HK-2 (cell line): Measurements from ENCODE around the gene PAPOLG.

ENCODE experiments used
- DNase-seq: peaks from one replicate; pipeline ENCODE4 v3.0.0-alpha.2; 2018; ENCODE audit not compliant: unreplicated experiment

PAPOLG gene

GRCh38 chr2:60756097-60757087, at the start of gene PAPOLG:
Gene PAPOLG (plus strand): TSS chr2:60756268. CDS start chr2:60756479, 211 bp downstream.
- DNase-seq, result peak; percentile 90

GRCh38 chr2:60707750-60708371, 48.2 kb upstream of the PAPOLG start:
- no peak for DNase-seq

GRCh38 chr2:60708630-60709320, 47.3 kb upstream of the PAPOLG start:
- DNase-seq, result no peak

- DNase-seq, result no peak
Measured at GRCh38 chr2:60710707-60711106, 45.4 kb upstream of the PAPOLG start.

- DNase-seq, result no peak
Measured at GRCh38 chr2:60715561-60715960, 40.5 kb upstream of the PAPOLG start.

- DNase-seq, result no peak
Measured at GRCh38 chr2:60717691-60718090, 38.4 kb upstream of the PAPOLG start.

- no peak for DNase-seq
Measured at GRCh38 chr2:60719331-60719730, 36.7 kb upstream of the PAPOLG start.

GRCh38 chr2:60725466-60725865, 30.6 kb upstream of the PAPOLG start:
- no peak for DNase-seq

- DNase-seq, result no peak
Measured at GRCh38 chr2:60728855-60729254, 27.2 kb upstream of the PAPOLG start.

GRCh38 chr2:60735496-60736250, 20.4 kb upstream of the PAPOLG start:
- DNase-seq, result no peak

GRCh38 chr2:60738679-60739078, 17.4 kb upstream of the PAPOLG start:
- no peak for DNase-seq

- no peak for DNase-seq
Measured at GRCh38 chr2:60739156-60739555, 16.9 kb upstream of the PAPOLG start.

GRCh38 chr2:60741576-60741975, 14.5 kb upstream of the PAPOLG start:
- DNase-seq, result no peak

- no peak for DNase-seq
Measured at GRCh38 chr2:60742419-60742818, 13.6 kb upstream of the PAPOLG start.

- no peak for DNase-seq
Measured at GRCh38 chr2:60745330-60745729, 10.7 kb upstream of the PAPOLG start.

- DNase-seq, result no peak
Measured at GRCh38 chr2:60745761-60746160, 10.3 kb upstream of the PAPOLG start.

- DNase-seq, result no peak
Measured at GRCh38 chr2:60746318-60746717, 9.8 kb upstream of the PAPOLG start.

- DNase-seq, result no peak
Measured at GRCh38 chr2:60759654-60760053, 3.6 kb downstream of the PAPOLG start.

GRCh38 chr2:60764736-60765534, 8.9 kb downstream of the PAPOLG start:
- DNase-seq, result no peak

- DNase-seq, result no peak
Measured at GRCh38 chr2:60766283-60766682, 10.2 kb downstream of the PAPOLG start.

- DNase-seq, result no peak
Measured at GRCh38 chr2:60771508-60771907, 15.4 kb downstream of the PAPOLG start.
